SK-N-SH treated with all-trans-retinoic acid at 6 μM for 48 hours (cell line): Measurements from ENCODE around the gene NCK2.

Source experiments
- ATAC-seq: fragments of 200-7000 bp; cut with Tn5 transposase; 3 replicates; pipeline ENCODE4 v1.9.1; 2020; ENCODE audit warnings: mild to moderate bottlenecking, moderate library complexity
- ARNTL ChIP-seq: fragments of 450-650 bp; formaldehyde crosslinking; IDR thresholded peaks from 2 replicates; pipeline ENCODE4 v1.5.0; 2020; ENCODE audit warnings: low read depth, mild to moderate bottlenecking, moderate library complexity, borderline replicate concordance
- ESRRG ChIP-seq: fragments of 250-450 bp; sonication (Bioruptor Pico); IDR thresholded peaks from 2 replicates; pipeline ENCODE4 v1.6.1; 2021; ENCODE audit warnings: mild to moderate bottlenecking
- GLIS3 ChIP-seq: fragments of 250-450 bp; sonication (Bioruptor Pico); IDR thresholded peaks from 2 replicates; pipeline ENCODE4 v1.5.0; 2020; ENCODE audit warnings: mild to moderate bottlenecking, moderate library complexity
- ISL1 ChIP-seq: fragments of 250-450 bp; sonication (Bioruptor Pico); IDR thresholded peaks from 2 replicates; pipeline ENCODE4 v2.1.2; 2022; ENCODE audit warnings: mild to moderate bottlenecking, moderate library complexity
- OSR1 ChIP-seq: fragments of 250-450 bp; sonication (Bioruptor Pico); IDR thresholded peaks from 2 replicates; pipeline ENCODE4 v1.8.0; 2022; ENCODE audit warnings: moderate library complexity, mild to moderate bottlenecking, inconsistent platforms
- PPARA ChIP-seq: fragments of 250-450 bp; sonication (Bioruptor Pico); IDR thresholded peaks from 2 replicates; pipeline ENCODE4 v1.5.0; 2020; ENCODE audit warnings: mild to moderate bottlenecking, borderline replicate concordance
- RARB ChIP-seq: fragments of 250-450 bp; sonication (Bioruptor Pico); IDR thresholded peaks from 2 replicates; pipeline ENCODE4 v1.8.0; 2021; ENCODE audit warnings: mild to moderate bottlenecking, moderate library complexity
- SNAI2 ChIP-seq: fragments of 250-450 bp; sonication (Bioruptor Pico); IDR thresholded peaks from 2 replicates; pipeline ENCODE4 v1.5.0; 2020; ENCODE audit warnings: mild to moderate bottlenecking, moderate library complexity
- TCF4 ChIP-seq: fragments of 250-450 bp; sonication (Bioruptor Pico); IDR thresholded peaks from 2 replicates; pipeline ENCODE4 v1.8.0; 2021; ENCODE audit warnings: mild to moderate bottlenecking, moderate library complexity, borderline replicate concordance
- ZC3H10 ChIP-seq: fragments of 250-450 bp; sonication (Bioruptor Pico); IDR thresholded peaks from 2 replicates; pipeline ENCODE4 v1.5.1; 2021; ENCODE audit warnings: mild to moderate bottlenecking, moderate library complexity
- ZFP3 ChIP-seq: fragments of 250-450 bp; sonication (Bioruptor Pico); IDR thresholded peaks from 2 replicates; pipeline ENCODE4 v1.5.0; 2020; ENCODE audit warnings: mild to moderate bottlenecking, moderate library complexity
- ZNF565 ChIP-seq: fragments of 450-650 bp; formaldehyde crosslinking; conservative IDR thresholded peaks from 2 replicates; pipeline ENCODE4 v1.5.0; 2020; ENCODE audit warnings: low read depth, mild to moderate bottlenecking, moderate library complexity
- ZNF70 ChIP-seq: fragments of 450-650 bp; formaldehyde crosslinking; IDR thresholded peaks from 2 replicates; pipeline ENCODE4 v1.5.0; 2020; ENCODE audit warnings: mild to moderate bottlenecking, moderate library complexity
- TF ChIP-seq, protein P1 (sequence below): fragments of 250-450 bp; sonication (Bioruptor Pico); IDR thresholded peaks from 2 replicates; pipeline ENCODE4 v1.5.1; 2020; ENCODE audit warnings: low read depth, mild to moderate bottlenecking, moderate library complexity
- TF ChIP-seq, protein P2 (sequence below): fragments of 250-450 bp; sonication (Bioruptor Pico); IDR thresholded peaks from 2 replicates; pipeline ENCODE4 v1.5.0; 2020; ENCODE audit warnings: mild to moderate bottlenecking, moderate library complexity
- TF ChIP-seq, protein P3 (sequence below): fragments of 250-450 bp; sonication (Bioruptor Pico); IDR thresholded peaks from 2 replicates; pipeline ENCODE4 v1.8.0; 2021; ENCODE audit warnings: low read depth, mild to moderate bottlenecking, moderate library complexity, borderline replicate concordance
- TF ChIP-seq, protein P4 (sequence below): fragments of 250-450 bp; sonication (Bioruptor Pico); IDR thresholded peaks from 2 replicates; pipeline ENCODE4 v1.5.1; 2021; ENCODE audit warnings: mild to moderate bottlenecking, moderate library complexity
- TF ChIP-seq, protein P5 (sequence below): fragments of 250-450 bp; sonication (Bioruptor Pico); IDR thresholded peaks from 2 replicates; pipeline ENCODE4 v1.8.0; 2020; ENCODE audit warnings: mild to moderate bottlenecking, moderate library complexity, borderline replicate concordance

Gene NCK2

DNA sequence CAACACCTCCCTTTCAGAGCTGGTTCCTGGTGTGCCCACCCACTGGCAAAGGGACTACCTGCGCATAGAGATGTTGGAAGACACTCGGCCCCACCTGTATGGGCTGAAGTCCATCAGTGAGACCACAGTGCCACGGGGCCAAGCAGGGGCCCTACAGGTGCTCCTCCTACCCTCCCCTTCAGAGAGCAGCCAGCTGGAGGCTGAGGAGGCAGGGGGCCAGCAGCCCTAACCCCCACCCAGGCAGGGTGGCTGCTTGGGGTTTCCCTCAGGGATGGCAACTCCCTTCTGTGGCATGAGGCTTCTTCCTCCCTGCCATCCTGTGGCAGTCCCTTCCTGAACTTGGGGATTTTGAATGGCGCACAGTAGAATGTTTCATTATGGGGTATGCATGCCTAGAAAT is 125.3 kb downstream of the NCK2 start (continued):
- TF ChIP-seq, protein P1, sequence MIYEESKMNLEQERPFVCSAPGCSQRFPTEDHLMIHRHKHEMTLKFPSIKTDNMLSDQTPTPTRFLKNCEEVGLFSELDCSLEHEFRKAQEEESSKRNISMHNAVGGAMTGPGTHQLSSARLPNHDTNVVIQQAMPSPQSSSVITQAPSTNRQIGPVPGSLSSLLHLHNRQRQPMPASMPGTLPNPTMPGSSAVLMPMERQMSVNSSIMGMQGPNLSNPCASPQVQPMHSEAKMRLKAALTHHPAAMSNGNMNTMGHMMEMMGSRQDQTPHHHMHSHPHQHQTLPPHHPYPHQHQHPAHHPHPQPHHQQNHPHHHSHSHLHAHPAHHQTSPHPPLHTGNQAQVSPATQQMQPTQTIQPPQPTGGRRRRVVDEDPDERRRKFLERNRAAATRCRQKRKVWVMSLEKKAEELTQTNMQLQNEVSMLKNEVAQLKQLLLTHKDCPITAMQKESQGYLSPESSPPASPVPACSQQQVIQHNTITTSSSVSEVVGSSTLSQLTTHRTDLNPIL, result no peak
- no peak for TF ChIP-seq PPARA

DNA sequence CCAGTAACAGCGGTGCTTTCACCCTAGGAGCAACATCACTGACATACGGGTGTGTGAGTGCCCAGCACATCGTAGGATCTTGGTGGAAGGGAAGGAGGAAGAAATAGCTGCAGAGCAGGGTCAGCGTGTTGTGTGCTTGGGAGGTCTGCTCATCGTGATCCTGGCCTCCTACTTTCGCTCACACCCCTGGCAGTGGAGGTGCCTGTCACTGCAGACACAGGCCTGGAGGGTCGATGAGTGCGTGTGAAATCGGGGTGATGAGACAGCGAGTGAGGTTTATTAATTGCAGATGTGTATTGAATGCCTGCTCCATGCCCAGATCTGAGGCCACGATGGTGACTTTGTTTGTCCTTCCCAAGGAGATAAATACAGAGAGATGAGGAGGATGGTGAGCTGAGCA is 126.1 kb downstream of the NCK2 start:
- ATAC-seq, result no peak; the same call in 2 of the 3 replicates

DNA sequence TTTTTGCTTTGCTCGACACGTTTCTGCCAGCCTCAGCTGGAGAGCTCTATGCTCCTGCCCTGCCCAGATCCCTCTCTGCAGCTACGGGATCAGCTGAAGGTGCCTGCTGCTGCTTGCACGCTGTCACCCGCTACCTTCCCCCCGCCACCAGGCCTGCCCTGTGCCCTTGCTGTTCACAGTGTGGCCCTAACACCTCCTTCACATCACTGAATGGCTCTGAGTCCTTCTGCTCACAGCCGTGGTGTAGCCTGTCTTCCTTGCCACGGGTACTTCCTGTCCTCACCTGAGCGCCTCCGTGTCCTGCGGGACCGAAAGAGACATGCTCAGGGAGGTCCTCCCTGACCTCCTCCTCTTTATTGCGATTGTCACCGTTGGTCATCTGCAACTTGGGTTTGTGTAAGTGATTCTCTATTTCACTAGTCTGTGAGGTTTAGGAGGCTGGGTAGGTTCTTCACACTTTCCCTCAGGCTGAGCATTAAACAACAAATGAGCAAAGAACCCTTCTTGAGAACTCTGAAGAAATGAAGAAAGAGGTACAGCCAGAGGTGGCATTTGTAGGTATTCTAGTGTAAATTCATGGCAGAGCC is 127.5 kb downstream of the NCK2 start:
- no peak for ATAC-seq

More for the DNA sequence above, 126.1 kb downstream of the NCK2 start:
- TF ChIP-seq, protein P2, sequence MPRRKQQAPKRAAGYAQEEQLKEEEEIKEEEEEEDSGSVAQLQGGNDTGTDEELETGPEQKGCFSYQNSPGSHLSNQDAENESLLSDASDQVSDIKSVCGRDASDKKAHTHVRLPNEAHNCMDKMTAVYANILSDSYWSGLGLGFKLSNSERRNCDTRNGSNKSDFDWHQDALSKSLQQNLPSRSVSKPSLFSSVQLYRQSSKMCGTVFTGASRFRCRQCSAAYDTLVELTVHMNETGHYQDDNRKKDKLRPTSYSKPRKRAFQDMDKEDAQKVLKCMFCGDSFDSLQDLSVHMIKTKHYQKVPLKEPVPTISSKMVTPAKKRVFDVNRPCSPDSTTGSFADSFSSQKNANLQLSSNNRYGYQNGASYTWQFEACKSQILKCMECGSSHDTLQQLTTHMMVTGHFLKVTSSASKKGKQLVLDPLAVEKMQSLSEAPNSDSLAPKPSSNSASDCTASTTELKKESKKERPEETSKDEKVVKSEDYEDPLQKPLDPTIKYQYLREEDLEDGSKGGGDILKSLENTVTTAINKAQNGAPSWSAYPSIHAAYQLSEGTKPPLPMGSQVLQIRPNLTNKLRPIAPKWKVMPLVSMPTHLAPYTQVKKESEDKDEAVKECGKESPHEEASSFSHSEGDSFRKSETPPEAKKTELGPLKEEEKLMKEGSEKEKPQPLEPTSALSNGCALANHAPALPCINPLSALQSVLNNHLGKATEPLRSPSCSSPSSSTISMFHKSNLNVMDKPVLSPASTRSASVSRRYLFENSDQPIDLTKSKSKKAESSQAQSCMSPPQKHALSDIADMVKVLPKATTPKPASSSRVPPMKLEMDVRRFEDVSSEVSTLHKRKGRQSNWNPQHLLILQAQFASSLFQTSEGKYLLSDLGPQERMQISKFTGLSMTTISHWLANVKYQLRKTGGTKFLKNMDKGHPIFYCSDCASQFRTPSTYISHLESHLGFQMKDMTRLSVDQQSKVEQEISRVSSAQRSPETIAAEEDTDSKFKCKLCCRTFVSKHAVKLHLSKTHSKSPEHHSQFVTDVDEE (CRISPR knock-in tag), result no peak
- no peak for TF ChIP-seq OSR1 (CRISPR knock-in tag)
- no peak for TF ChIP-seq ZC3H10 (CRISPR knock-in tag)
- TF ChIP-seq TCF4 (CRISPR knock-in tag), result no peak
- no peak for TF ChIP-seq ISL1 (CRISPR knock-in tag)
- TF ChIP-seq, protein P1, result no peak
- TF ChIP-seq PPARA, result no peak
- TF ChIP-seq, protein P3, sequence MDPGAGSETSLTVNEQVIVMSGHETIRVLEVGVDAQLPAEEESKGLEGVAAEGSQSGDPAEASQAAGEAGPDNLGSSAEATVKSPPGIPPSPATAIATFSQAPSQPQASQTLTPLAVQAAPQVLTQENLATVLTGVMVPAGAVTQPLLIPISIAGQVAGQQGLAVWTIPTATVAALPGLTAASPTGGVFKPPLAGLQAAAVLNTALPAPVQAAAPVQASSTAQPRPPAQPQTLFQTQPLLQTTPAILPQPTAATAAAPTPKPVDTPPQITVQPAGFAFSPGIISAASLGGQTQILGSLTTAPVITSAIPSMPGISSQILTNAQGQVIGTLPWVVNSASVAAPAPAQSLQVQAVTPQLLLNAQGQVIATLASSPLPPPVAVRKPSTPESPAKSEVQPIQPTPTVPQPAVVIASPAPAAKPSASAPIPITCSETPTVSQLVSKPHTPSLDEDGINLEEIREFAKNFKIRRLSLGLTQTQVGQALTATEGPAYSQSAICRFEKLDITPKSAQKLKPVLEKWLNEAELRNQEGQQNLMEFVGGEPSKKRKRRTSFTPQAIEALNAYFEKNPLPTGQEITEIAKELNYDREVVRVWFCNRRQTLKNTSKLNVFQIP (CRISPR knock-in tag), result no peak
- TF ChIP-seq SNAI2 (CRISPR knock-in tag), result no peak
- TF ChIP-seq ARNTL (CRISPR knock-in tag), result no peak
- TF ChIP-seq GLIS3, result no peak
- TF ChIP-seq, protein P4, sequence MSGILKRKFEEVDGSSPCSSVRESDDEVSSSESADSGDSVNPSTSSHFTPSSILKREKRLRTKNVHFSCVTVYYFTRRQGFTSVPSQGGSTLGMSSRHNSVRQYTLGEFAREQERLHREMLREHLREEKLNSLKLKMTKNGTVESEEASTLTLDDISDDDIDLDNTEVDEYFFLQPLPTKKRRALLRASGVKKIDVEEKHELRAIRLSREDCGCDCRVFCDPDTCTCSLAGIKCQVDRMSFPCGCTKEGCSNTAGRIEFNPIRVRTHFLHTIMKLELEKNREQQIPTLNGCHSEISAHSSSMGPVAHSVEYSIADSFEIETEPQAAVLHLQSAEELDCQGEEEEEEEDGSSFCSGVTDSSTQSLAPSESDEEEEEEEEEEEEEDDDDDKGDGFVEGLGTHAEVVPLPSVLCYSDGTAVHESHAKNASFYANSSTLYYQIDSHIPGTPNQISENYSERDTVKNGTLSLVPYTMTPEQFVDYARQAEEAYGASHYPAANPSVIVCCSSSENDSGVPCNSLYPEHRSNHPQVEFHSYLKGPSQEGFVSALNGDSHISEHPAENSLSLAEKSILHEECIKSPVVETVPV (CRISPR knock-in tag), result no peak

DNA sequence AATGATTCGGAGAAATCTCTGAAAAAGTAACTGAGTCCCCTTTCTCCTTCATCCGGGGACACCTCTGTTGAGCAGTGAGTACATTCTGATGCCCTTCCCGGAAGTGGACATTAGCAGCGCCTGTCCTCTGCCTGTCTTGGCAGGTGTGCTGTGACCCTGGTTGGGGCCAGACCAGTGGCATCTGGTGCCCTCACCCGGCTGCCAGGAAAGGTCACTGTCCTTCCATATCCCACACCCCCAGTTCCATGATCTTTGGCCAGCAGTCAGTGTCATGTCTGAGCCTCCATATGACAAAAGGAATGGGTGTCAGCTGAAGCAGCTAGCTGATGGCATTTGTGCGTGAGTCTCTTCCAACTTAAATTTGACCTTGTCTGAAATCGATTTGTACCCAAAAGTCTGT is 128.1 kb downstream of the NCK2 start:
- no peak for ATAC-seq
- TF ChIP-seq ZC3H10 (CRISPR knock-in tag) (no peak), PPARA (no peak), RARB (CRISPR knock-in tag) (no peak), TCF4 (CRISPR knock-in tag) (no peak), ARNTL (CRISPR knock-in tag) (no peak), ESRRG (CRISPR knock-in tag) (no peak), GLIS3 (no peak), ISL1 (CRISPR knock-in tag) (no peak), ZFP3 (CRISPR knock-in tag) (no peak)
- TF ChIP-seq, protein P5, sequence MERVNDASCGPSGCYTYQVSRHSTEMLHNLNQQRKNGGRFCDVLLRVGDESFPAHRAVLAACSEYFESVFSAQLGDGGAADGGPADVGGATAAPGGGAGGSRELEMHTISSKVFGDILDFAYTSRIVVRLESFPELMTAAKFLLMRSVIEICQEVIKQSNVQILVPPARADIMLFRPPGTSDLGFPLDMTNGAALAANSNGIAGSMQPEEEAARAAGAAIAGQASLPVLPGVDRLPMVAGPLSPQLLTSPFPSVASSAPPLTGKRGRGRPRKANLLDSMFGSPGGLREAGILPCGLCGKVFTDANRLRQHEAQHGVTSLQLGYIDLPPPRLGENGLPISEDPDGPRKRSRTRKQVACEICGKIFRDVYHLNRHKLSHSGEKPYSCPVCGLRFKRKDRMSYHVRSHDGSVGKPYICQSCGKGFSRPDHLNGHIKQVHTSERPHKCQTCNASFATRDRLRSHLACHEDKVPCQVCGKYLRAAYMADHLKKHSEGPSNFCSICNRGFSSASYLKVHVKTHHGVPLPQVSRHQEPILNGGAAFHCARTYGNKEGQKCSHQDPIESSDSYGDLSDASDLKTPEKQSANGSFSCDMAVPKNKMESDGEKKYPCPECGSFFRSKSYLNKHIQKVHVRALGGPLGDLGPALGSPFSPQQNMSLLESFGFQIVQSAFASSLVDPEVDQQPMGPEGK (CRISPR knock-in tag), result no peak
- TF ChIP-seq, protein P1, result no peak

More for the DNA sequence above, 127.5 kb downstream of the NCK2 start:
- TF ChIP-seq ZNF565 (CRISPR knock-in tag), result no peak
- TF ChIP-seq ZNF70, result no peak
- TF ChIP-seq, protein P2 (CRISPR knock-in tag), result no peak
